Thyroid gland (tissue), 4 donors: ENCODE results near the gene ARHGEF10L.

ENCODE experiments used
- CTCF ChIP-seq, 6 experiments: fragments of 200-600 bp in 3 of 6; fragments of 450-650 bp in 3 of 6; sonication (generic) in 3 of 6; IDR thresholded peaks; one replicate each; pipeline ENCODE4 v1.5.1; 2016 to 2019; ENCODE audit warnings: antibody characterized with exemption in 6 of 6, mild to moderate bottlenecking in 2 of 6, inconsistent platforms in 1 of 6, moderate library complexity in 1 of 6
- POLR2A ChIP-seq, 2 donors: fragments of 450-650 bp; IDR thresholded peaks; one replicate each; pipeline ENCODE4 v1.6.1; 2017; ENCODE audit warnings: antibody characterized with exemption in 2 of 2, mild to moderate bottlenecking in 2 of 2, moderate library complexity in 1 of 2

DNA sequence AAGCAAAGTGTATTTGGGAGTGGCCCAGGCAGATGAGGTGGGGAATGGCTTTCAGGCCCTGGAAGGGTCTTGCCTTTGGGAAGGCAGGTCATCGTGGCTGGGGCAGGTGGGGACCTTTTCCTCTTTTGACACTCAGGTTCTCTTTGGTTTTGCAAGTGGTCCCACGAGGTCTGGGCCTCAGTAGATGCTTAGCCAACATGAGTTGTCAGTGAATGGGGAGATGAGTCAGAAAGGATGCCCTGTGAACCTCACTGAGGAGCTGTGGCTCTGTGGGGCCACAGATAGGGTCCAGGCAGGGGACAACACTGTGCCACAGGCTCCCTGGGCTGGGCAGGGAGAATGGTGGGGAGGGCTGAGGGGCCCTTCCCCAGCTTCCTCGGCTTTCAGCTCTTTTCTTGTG lies 19.0 kb downstream of the ARHGEF10L start:
- TF ChIP-seq CTCF (IDR thresholded peaks at IDR 0.05) (no peak), POLR2A (IDR thresholded peaks at IDR 0.05) (no peak)
